Measurements from ENCODE around the gene ERG. TPM values are rescaled to one million over a fixed set of nuclear protein-coding genes. Genes with fewer than 3 reads are reported as not detected.

Gene ERG
- total and polyA plus RNA-seq, 12 donors, result 4.0 to 16.3 (median 11.2) TPM

DNA sequence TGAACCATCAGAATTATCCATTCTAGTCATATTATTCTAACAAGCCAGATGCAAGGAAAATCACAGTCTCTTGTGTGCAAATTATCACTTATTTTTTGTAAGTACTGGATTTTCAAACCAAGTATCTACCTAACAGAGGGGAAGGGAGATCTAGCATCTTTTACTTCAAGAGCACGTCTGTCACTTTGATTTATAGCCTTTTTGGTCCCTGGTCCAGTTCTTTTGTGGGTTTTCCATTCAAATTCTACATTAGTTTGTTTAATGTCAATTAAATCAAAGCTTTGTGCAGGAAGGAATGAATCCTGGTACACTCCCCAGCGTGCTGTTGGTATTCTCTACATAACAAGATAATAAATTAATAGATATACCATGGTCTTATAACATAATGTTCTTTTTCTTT, 43.6 kb downstream of the ERG start:
- Histone ChIP-seq H3K36me3 (replicated peaks in 1 of 2) (no peaks in the 10 kb centered on the region), H3K4me1 (replicated peaks in 1 of 2) (no peaks in the 10 kb centered on the region), H3K27me3 (no peaks in the 10 kb centered on the region), H3K27ac (no peak overlapping the region), H3K4me3 (no peak overlapping the region), H3K9me3 (replicated peaks in 1 of 3) (no peaks in the 10 kb centered on the region)
- intact Hi-C loops (cut with DNase I), result no loop called here
- no peak for DNase-seq
- TF ChIP-seq CTCF (IDR thresholded peaks at IDR 0.05) (no peak), POLR2A (IDR thresholded peaks at IDR 0.05) (no peak)
- WGBS, 4 donors, result 57 to 74% (median 63%) methylated on average over 2 of the region's 2 CpGs

DNA sequence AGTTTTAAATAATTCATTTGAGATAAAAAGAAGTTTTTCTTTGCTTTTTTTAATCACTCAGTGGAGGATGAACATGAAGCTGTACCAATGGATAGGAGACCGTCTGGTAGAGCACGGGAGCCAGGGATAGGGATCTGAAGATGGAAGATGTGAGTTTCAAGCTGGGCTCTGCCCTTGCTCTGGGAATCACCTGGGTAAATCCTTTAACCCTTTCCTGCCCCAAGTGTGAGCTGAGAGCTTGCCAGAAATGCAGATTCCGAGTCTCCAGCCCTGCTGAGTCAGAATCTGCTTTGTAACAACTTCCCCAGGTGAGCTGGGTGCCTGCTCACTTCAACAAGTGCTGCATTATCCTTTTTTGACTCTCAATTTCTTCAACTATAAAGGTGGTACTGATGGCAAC, 44.1 kb downstream of the ERG start:
- H3K36me3 ChIP-seq (replicated peaks in 1 of 2), result no peaks in the 10 kb centered on the region
- intact Hi-C loops (cut with DNase I), result no loop called here
- TF ChIP-seq POLR2A (IDR thresholded peaks at IDR 0.05) (no peak), CTCF (IDR thresholded peaks at IDR 0.05) (no peak)
- no peaks in the 10 kb centered on the region for H3K9me3 ChIP-seq (replicated peaks in 1 of 3)
- WGBS, 4 donors, result 28 to 52% (median 36%) methylated on average over 3 of the region's 3 CpGs
- H3K27ac ChIP-seq, result no peak overlapping the region
- H3K27me3 ChIP-seq, result no peaks in the 10 kb centered on the region
- no peaks in the 10 kb centered on the region for H3K4me1 ChIP-seq (replicated peaks in 1 of 2)
- no peak for DNase-seq
- no peak overlapping the region for H3K4me3 ChIP-seq

- intact Hi-C loops (cut with DNase I), result no loop called here
- WGBS, 4 donors, result 43 to 51% (median 47%) methylated on average over 4 to 5 of the region's 5 CpGs
Measured at GRCh38 chr21:38448671-38449385, 49.4 kb downstream of the ERG start.

DNA sequence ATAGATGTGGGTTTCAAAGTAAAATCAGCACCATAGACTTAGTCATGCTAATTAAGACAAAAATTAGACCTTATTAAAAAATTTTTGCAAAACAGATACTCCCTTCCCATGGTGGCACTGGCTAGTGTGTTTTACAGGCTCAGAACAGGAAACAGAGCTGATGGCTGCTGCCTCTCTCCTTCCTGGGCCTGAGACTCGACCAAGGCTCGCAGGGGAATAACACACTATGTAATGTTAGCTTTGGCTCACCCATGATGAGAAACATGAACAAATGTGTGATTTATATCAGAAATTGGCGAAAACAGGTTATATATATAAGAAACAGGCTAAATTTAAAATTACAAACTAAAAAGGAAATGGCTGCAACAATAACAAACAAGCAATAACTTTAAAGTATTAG, 50.7 kb downstream of the ERG start:
- H3K9me3 ChIP-seq (replicated peaks in 1 of 3), result no peaks in the 10 kb centered on the region
- TF ChIP-seq POLR2A (IDR thresholded peaks at IDR 0.05), result no peak
- TF ChIP-seq CTCF (IDR thresholded peaks at IDR 0.05), result no peak
- H3K27me3 ChIP-seq, result no peaks in the 10 kb centered on the region
- H3K4me1 ChIP-seq (replicated peaks in 1 of 2), result no peaks in the 10 kb centered on the region
- H3K4me3 ChIP-seq, result no peak overlapping the region
- no peaks in the 10 kb centered on the region for H3K36me3 ChIP-seq (replicated peaks in 1 of 2)
- no peak for DNase-seq
- 39 to 52% (median 44%) methylated on average over 3 of the region's 3 CpGs for WGBS, 4 donors
- H3K27ac ChIP-seq, result no peak overlapping the region
- intact Hi-C loops (cut with DNase I), result no loop called here

More at GRCh38 chr21:38448671-38449385, 49.4 kb downstream of the ERG start:
- DNase-seq, result no peak
- H3K4me3 ChIP-seq, result no peak overlapping the region
- TF ChIP-seq CTCF (IDR thresholded peaks at IDR 0.05) (no peak), POLR2A (IDR thresholded peaks at IDR 0.05) (no peak)
- no peaks in the 10 kb centered on the region for H3K36me3 ChIP-seq (replicated peaks in 1 of 2)
- H3K27ac ChIP-seq, result no peak overlapping the region
- H3K27me3 ChIP-seq, result no peaks in the 10 kb centered on the region
- H3K9me3 ChIP-seq (replicated peaks in 1 of 3), result no peaks in the 10 kb centered on the region
- H3K4me1 ChIP-seq (replicated peaks in 1 of 2), result no peaks in the 10 kb centered on the region

Data from adrenal gland (tissue), 12 donors.